IPS-NIHi7 (cell line): ENCODE measurements around the gene DIAPH2.

Experiments
- DNase-seq: peaks from one replicate; pipeline ENCODE4 v3.0.0; 2012; ENCODE audit warnings: mixed read lengths; ENCODE audit errors: extremely low spot score

Gene DIAPH2

DNA sequence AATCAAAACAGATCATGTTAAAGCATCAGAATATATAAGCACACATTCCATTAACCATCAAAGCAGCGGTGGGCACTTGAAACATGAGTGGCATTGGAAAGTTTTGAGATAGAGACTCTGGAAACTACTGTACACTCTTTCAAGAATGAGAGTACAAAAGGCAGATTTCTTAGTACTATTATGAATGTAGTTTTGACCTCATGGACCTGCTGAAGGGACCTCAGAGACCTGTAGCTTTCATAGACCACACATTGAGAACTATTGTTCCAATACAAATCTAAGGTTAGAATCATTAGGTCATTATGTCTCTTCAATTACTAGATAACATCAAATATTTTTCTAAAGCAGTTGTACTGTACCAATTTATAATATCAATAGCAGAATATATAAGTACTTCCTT, 482.7 kb downstream of the DIAPH2 start:
- DNase-seq = no peak

DNA sequence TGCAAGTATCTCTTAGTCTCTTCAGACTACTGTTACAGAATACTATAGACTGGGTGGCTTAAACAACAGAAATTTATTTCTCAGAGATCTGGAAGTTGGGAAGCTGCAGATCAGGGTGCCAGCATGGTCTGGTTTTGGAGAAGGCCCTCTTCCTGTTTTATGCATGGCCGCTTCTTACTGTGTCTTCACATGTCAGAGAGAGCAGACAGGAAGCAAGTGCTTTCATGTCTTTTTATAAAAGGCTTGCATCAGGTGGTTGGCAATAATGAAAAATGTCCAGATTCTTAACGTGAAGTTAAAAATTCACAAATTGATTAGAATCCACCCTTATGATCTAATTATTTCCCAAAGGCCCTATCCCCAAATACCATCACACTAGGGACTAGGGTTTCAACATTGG, 484.0 kb downstream of the DIAPH2 start:
- DNase-seq = no peak

DNA sequence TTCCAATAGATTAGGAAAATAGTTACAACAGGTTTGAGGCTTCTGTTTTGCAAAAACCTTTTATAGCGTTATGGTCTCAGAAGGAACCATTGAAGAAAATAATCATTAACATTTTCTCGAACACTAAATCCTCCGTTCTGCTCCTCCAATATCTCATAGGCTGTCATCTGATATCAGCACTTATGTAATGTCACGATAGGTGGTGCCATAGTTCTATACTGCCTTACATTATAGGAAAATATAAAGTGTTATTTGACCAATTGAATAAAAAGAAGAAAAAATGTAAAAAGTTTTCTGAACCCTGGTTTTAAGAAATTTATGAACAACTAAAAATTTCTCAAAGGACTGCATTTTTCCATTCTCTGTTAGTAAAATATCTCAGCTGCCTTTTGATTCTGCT, 490.5 kb downstream of the DIAPH2 start:
- no peak for DNase-seq

DNA sequence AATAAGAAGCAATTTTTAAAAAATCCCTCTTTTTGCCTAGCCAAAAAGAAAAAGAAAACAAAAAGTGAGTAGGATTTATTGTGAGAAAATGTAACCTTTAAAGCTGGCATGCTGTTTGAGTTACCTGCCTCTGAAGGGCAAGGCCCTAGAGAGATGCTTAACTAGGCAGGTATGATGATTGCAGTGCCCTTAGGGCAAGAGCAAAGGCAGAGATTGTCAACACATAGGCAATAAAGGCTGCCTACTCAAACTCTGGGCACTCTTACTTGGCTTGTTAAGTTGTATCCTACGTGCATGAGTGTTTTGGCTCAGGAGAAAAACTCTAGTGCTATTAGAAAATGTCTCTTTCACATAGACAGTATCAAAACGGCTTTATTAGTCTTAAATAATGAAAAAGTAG, 505.0 kb downstream of the DIAPH2 start:
- DNase-seq = no peak

DNA sequence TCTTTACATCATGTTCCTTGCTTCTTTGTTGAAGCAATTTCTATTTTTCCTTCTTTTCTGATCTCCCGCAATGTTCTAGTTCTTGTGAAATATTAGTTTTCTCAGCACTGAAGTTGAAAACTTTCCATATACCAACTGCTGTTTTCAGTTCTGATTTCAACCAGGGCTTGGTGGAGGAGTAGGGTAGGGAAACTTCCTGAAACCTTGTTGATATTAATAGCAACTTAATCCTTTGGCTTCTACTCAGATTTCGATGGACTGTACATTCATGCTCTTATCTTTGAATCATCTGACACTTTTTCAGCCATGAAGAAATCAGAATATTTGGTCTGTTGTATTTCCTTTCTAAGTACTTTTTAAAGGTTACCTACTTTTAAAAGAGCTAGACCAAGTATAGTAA, 514.9 kb downstream of the DIAPH2 start:
- no peak for DNase-seq

DNA sequence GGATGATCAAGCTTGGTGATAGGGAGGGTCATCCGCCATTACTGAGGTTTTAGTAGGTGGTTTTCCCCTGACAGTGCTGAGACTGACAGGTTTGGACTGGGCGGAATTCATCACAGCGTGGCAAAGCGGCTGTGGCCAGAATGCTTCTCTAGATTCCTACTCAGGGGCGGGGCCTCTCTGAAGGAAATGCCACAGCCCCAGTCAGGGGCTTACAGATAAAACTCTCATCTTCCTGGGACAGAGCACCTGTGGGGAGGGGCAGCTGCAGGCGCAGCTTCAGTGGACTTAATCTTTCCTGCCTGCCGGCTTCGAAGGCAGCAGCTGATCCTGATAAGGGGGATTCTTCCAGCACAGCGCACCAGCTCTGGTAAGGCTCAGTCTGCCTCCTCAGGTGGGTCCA, 515.8 kb downstream of the DIAPH2 start:
- peak; percentile 29 for DNase-seq

DNA sequence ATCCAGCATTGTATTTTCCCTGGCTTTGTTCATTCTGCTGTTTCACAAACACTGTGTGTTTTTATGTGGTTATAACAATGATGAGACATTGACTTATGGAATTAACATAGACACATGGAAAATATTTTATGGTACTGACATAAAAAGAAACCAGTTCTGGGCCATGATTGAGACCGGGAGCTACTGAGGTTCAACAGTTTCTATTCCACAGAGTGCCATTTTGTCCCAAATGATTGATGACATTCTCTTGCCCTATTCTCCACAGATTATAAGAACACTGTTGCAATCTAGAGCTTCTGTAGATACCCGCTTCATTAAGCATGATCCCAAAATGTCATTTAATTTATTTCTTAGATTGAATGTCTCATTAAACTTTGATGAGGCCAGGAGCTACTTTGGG, 525.9 kb downstream of the DIAPH2 start:
- no peak for DNase-seq

DNA sequence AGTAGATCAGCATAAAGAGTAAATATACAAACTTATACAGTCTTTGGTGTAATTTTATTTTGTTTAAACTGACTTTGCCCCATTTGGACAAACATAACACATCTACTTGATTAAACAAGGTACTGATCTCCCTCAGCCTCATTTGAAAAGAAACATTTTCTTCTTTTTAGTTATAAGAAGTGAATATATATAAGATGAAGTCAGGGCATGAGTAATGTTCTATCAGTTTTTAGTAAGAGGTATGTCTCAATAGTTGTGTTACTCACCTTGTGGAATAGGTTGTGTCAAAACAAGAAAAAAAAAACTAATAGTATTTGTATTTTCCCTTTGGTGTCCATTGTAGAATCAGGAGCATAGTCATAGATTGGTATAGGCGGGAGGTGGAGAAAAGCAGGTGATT, 526.4 kb downstream of the DIAPH2 start:
- DNase-seq = no peak

DNA sequence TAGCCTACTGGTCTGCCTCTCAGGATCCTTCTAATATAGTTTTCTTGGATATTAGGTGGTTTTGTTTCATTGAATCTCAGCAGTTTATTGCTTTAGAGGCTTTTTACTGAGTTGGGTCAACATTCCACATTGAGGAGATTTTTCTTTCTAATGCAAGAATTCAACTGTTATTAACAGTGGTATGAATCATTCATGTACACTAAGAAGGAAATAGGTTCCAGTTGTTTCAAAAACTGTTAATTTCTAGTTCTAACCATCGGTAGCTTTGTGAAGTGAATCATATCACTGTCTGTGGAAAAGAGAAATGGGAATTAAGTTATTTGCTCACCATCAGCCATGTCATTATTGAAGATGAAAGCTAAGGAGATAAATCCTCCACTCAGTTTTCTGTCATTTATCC, 530.5 kb downstream of the DIAPH2 start:
- no peak for DNase-seq

DNA sequence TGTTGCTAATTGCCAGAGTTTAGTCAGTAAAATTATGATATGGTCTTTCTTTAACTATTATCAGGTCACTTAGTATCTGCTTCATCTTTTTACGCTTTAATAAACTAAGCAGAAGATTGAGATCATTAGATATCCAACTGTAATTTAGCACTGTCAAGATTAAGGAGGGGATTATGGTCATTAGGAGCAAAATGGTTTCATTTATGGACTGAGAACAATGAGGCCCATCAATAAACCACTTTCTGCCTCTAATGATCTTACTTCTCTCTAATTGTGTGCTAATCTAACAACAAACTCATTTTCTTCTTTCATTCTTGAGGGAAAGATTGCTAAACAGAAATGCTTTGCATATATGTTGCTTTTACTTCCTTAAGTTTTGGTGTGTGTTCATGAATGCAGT, 539.5 kb downstream of the DIAPH2 start:
- DNase-seq = no peak

DNA sequence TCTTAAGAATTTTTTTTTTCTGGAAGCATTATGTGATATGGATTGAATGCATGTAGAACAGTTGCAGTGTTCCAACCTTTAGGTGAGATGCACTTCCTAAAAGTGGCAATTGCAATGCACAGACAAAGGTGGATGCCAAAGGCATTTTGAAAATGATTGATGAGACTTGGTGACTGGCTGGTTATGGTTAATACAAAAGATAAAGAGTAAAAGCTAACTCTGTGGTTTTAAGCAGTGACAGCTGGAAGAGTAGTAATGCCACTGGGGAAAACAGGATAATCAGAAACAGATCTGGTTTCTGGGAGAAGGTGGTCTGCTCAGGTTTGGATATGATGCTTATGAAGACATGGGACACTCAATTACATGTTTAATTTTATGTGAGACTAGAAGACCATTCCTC, 544.7 kb downstream of the DIAPH2 start:
- DNase-seq = no peak

DNA sequence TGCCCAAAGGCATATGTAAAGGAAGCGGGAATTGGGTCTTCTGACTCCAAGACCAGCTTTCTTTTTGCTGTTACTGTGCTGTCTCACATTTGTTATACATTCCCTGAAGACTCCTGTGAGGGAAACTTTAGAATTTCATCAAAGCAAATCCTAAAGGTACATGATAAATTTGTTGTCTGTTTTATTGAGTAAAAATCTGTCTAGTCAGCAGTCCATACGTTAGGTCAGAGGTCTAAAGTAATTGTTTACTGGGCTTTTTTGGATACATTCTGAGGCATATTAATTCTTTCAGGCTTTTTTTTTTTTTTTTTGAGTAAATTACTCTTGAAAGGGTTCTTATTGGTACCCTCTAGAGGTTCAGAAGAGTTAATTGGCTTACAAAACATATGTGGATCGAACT, 546.3 kb downstream of the DIAPH2 start:
- DNase-seq = no peak

DNA sequence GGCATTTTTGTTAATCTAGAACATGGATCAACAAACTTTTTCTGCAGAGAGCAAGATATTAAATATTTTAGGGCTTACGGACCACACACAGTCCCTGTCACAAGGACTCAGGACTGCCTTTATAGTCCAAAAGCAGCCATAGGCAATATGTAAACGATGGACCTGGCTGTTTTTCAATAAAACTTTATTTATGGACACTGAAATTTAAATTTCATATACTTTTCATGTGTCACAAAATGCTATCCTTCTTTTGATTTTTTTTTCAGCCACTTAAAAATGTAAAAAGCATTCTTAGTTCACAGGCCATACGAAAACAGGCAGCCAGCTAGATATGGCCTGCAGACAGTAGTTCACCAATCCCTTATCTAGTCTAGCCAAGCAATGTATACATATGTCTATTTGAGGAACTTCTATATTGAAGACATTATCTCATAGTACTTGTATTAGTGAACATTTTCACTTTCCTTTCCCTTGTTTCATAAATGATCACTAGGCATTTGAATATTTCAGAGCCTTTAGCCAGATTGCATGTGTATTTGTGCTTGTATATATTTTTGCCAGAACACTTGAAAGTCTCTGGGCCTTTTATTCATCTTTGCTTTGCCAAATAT, 549.9 kb downstream of the DIAPH2 start:
- DNase-seq = no peak

DNA sequence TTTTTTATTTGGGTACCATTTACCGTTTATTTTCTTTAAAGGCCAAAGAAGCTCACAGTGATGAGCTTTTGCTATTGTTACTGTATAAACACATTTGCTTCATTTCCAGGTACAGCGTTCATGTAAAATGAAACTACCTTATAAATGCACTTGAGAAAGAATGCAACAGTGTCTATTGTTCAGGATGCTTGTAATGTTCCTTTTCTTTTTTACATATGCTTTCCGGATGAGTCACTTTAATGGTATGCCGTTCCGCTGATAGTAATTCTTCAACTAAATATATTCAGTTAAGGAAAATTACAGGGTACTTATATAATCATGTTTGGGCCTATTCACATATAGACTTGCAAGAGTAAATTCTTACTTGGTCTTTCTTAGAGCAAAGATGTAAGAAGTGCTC, 554.0 kb downstream of the DIAPH2 start:
- no peak for DNase-seq

DNA sequence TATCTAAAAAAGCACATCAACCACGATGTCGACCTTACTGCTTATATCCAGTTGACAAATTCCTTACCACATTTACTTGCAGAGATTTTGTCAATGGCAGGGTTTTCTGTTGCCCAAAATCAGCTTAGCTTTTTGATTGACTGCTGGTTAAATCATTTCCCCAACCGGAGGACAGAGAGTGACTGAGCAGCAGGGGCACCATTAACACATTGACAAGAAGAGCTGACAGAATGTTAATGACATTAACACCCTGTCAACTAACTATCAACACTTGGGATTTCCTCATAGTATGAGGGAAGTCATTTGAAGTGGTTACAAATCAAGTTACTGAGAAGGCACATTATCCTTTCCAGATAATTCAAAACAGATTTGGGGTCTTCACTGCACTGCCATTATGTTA, 567.5 kb downstream of the DIAPH2 start:
- peak; percentile 65 for DNase-seq

DNA sequence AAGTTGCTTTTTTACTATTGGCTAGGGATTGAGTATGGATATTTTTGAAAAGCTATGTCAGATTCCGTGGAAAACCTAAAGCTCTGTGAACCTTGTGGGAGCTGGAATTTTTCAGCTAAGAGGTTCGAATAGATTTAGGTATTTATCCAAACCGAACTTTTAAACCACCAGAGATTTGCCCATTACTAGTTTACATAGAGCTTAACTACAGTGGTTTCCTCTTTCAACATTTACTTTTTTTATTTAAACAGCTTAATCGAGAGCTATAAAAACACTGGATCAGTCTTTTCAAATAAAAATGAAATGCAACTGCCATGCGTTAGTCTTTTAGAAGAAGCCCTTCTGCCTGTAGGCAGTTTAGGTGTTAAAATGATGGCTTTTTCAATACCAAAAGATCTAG, 576.0 kb downstream of the DIAPH2 start:
- no peak for DNase-seq

DNA sequence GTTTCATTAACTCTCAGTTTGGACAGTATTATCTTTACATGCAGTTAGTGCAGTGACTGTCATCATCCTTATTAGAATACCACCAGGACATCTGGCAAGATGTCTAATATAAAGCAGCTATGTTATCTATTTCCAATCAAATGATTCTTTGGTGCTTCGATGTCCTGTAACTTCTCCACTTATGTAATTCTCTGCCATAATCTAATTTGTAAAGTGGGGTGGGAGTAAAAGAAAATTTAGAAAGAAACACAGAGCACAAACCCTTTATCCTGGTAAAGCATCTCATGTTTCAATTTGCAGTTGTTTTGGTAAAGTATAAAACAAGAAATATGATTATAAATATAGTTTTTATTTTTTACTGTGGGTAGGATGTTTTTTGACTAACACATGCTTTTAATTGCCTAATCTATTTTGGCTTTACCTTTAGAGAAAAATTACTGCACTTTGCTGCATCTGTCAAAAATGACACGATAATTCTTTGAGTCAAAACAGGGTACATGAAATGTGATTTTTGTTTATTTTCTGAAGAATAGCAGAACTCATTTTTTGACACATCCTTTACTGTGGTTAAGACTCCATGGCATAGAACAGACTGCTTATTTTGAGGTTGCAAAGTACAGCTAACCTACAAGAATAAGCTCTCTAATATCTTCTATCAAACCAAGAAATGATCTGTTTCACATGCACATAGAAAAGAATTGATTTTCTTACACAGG, 581.9 kb downstream of the DIAPH2 start:
- no peak for DNase-seq

DNA sequence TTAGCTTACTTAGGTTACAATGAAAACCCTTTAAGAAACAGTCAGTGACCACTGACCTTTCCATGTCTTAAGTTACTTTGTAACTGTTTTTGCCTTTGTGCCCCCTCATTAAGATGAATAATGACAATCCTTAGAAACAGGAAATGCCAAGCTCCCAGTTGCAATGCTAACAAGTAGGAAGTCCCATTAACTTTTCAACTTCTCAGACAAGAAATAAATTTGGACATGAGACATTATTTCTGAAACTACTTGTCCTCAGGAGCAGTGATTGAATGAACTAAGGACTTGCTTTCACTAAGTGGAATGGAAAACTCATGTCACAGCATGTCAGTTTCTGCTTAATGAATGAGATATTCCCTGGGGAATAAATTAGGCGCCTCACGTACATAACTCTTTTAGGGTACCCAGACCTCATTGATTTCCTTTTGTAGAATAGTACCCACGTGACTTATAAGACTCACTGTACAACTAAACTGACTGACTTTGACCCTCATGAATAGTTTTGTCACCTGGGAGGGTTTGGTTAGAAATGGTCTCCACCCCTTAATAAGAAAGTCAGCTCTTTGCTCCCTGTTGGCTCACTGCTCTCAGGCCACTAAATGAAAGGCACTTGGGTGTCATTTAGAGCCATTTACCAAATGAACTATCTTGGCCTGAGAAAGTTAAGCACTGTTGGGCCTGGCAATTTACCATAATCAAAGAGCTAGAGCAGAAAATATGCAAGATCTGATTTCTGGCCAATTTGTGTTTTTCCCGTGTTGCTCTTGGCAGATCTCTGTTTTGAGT, 582.9 kb downstream of the DIAPH2 start:
- no peak for DNase-seq

DNA sequence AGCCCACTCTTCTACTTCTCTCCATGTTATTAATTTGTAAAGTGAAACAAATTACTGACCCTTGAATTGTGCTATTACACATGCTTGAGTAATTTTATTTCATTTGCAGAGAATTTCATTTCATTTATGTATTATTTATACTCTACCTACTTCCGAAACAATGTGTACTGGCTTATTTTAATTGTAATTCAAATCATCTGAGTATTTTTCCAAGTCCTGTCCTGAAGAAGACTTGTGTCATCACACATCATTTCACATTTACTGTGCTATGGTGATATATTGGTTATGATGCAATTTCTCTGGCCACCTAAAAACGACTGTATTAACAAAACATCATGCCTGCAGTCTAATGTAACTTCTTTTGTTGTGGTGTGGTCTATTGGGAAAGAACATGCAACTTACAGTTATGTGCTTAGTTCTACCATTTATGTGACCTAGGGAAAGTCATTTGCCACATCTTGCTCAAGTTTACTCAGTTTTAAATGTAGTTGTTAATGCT, 583.6 kb downstream of the DIAPH2 start:
- no peak for DNase-seq

DNA sequence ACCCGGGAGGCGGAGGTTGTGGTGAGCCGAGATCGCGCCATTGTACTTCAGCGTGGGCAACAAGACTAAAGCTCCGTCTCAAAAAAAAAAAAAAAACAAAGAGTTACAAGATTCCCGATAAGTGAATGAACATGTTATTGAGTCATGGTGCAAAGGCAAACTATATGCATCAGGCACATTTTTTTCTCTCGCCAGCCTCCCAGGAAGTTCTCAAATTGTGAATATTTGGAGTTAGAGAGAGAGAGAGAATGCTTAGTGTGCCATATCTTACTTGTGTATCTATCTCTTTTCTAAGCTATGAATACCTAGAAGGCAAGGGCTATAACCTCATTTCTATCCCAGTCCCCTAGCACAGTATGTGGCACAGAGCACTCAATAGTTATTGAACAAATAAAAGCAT, 599.9 kb downstream of the DIAPH2 start:
- DNase-seq = no peak

DNA sequence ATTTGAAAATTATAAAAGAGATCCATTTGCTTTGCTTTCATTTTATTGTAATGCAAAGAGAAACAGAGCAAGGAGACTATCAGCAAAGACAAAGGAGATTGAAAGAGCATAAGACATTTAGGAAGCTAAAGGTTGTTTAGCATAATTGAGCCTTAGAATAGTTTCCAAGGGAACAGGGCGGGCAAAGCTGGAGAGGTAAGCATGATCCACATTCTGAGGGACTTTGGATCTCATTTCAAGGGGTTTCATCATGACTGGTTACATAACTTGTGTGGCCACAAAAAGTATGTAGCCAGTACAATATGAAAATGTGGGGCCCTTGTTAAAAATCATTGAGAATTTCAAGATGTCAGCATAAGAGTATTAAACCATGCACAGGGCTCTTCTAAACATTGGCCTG, 605.6 kb downstream of the DIAPH2 start:
- DNase-seq = peak; percentile 33

DNA sequence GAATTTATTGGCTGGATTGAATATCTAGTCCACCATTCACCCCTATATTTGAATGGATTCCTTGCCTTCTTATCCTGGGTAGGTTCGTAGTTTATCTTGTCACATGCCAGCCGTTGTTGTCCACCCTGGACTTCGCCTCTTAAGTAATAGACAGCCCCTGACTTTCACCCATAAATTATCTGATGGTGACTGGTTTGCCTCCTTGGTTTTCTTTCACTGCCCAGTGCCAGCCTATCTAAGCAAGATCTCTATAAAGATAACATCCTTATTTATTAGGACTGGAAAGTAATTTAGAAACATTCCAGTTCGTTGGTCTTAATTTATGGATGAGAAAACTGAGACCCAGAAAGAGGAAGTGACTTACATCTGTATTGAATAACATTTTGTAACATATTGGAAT, 609.4 kb downstream of the DIAPH2 start:
- no peak for DNase-seq

DNA sequence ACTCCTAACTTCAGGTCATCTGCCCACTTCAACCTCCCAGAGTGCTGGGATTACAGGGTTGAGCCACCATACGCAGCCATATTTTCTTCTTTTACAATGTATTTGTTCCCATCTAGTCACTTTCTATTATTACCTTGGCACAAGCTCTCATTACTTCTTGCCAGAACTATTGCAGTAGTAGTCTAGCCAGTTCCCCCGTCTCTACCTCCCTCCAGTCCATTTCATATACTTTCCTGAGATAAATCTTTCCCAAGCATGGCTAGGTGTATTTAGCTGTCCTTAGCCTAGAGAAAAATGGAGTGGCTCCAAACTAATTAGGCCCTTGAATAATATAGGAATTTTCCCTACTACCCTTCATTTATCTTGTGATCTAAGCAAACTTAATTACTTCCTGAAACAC, 611.3 kb downstream of the DIAPH2 start:
- DNase-seq = no peak
